Neutrophil (primary cell): Measurements from ENCODE around the gene ZNF20.

ENCODE experiments used
- H3K27ac ChIP-seq: fragments of 200-600 bp; sonication (generic); 2 replicates; pipeline ENCODE4 v1.5.1; 2016; ENCODE audit warnings: mild to moderate bottlenecking, moderate library complexity
- H3K27me3 ChIP-seq: fragments of 200-600 bp; sonication (generic); 2 replicates; pipeline ENCODE4 v1.6.0; 2016; ENCODE audit warnings: mild to moderate bottlenecking
- H3K36me3 ChIP-seq: fragments of 200-600 bp; sonication (generic); 2 replicates; pipeline ENCODE4 v1.5.1; 2017
- H3K4me1 ChIP-seq, 2 experiments: fragments of 200-600 bp in 1 of 2; sonication (generic) in 1 of 2; 1 replicate in 1 of 2; 2 replicates in 1 of 2; pipeline versions ENCODE4 v1.5.1 to v1.6.1; 2013 to 2016; ENCODE audit warnings: low read depth in 1 of 2, low read length in 1 of 2, mild to moderate bottlenecking in 1 of 2, moderate library complexity in 1 of 2; ENCODE audit not compliant: control insufficient read depth in 1 of 2, insufficient read depth in 1 of 2
- H3K4me3 ChIP-seq, 2 experiments: fragments of 200-600 bp in 1 of 2; sonication (generic) in 1 of 2; 1 replicate in 1 of 2; 2 replicates in 1 of 2; pipeline ENCODE4 v1.5.1; 2013 to 2016; ENCODE audit warnings: low read depth in 1 of 2, low read length in 1 of 2, mild to moderate bottlenecking in 1 of 2, moderate library complexity in 1 of 2
- H3K9me3 ChIP-seq: fragments of 200-600 bp; sonication (generic); 2 replicates; pipeline ENCODE4 v1.5.1; 2016
- TF ChIP-seq, protein P1 (sequence below): fragments of 200-600 bp; sonication (generic); IDR thresholded peaks from 2 replicates; pipeline ENCODE4 v1.5.1; 2016; ENCODE audit warnings: antibody characterized with exemption

Gene ZNF20

DNA sequence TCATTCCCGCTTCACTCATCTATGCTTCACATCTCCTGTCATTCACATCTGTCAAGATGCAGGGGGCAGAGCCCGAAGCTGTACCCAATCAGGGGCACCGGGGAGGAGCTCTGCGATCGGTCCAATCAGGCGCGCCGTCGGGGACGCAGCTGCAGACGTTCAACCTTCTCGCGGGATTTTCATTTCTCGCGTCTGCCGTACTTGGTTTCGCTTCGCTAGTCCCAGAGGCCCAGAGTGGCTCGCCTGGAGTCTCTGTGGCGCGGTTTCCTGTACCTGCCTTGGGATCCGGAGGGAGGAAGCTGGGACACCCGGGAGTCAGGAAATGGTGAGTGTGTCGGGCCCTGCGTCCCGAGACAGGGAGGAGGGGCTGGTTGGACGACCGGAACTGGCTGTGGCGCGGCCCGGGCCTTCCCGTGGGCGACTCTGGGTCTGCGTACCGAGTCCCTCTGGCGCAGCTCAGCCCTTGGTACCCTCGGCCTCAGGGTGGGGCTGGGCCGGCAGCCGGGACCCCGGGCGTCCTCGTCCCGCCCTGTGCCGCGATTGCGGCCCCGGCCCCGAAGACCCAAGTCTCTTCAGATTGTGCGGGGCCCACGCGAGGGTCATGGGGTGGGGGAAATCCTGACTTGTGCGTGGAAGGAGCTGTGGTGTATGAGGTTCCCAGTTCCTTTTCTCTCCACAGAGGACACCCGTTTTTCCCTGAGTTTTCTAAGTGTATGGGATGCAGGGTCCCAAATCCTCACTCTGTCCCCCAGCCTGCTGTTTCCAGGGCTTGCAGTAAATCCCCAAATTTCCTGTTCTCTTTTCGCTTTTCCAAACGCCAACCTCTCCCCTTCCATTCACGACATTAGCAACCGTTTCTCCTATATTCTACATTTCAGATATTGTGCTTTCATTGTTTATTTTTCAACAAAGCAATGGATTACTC, 23.0 kb upstream of the ZNF20 start, which contains the start of gene ZNF136:
ZNF136 (plus strand) TSS at position 215 of the 925 bp plus-strand sequence; CDS start at position 323, 108 bp downstream.
- TF ChIP-seq, protein P1, sequence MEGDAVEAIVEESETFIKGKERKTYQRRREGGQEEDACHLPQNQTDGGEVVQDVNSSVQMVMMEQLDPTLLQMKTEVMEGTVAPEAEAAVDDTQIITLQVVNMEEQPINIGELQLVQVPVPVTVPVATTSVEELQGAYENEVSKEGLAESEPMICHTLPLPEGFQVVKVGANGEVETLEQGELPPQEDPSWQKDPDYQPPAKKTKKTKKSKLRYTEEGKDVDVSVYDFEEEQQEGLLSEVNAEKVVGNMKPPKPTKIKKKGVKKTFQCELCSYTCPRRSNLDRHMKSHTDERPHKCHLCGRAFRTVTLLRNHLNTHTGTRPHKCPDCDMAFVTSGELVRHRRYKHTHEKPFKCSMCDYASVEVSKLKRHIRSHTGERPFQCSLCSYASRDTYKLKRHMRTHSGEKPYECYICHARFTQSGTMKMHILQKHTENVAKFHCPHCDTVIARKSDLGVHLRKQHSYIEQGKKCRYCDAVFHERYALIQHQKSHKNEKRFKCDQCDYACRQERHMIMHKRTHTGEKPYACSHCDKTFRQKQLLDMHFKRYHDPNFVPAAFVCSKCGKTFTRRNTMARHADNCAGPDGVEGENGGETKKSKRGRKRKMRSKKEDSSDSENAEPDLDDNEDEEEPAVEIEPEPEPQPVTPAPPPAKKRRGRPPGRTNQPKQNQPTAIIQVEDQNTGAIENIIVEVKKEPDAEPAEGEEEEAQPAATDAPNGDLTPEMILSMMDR = peak; percentile 25
- H3K4me1 ChIP-seq = peaks cover 13 to 19% of the 10 kb centered on the region in 2 experiments
- H3K27ac ChIP-seq = peak within 1 kb of the TSS; percentile 87
- H3K9me3 ChIP-seq = no peaks in the 10 kb centered on the region
- H3K4me3 ChIP-seq = peak within 1 kb of the TSS; percentile 63 to 88
- H3K36me3 ChIP-seq = peaks cover 8% of the 10 kb centered on the region
- H3K27me3 ChIP-seq = no peaks in the 10 kb centered on the region

DNA sequence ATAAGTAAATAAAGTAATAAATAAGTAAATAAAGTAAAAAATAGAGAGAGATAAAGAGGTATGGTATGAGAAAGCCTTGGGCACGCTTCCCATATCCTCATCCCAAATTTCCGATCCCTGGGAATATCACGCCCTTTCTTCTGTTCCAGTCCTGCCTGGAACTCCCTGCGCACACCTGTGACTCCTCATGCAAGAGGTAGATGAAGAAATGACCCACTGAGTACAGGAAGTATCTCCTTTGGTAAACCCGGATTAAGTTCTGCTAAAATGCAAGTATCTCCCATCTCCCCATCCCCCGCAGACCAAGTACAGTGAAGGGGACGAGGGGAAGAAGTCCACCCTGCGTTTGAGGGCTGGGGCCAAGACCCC, 22.3 kb upstream of the ZNF20 start:
- Histone ChIP-seq H3K9me3 (no peaks in the 10 kb centered on the region), H3K27ac (peak overlapping the region; percentile 87)

DNA sequence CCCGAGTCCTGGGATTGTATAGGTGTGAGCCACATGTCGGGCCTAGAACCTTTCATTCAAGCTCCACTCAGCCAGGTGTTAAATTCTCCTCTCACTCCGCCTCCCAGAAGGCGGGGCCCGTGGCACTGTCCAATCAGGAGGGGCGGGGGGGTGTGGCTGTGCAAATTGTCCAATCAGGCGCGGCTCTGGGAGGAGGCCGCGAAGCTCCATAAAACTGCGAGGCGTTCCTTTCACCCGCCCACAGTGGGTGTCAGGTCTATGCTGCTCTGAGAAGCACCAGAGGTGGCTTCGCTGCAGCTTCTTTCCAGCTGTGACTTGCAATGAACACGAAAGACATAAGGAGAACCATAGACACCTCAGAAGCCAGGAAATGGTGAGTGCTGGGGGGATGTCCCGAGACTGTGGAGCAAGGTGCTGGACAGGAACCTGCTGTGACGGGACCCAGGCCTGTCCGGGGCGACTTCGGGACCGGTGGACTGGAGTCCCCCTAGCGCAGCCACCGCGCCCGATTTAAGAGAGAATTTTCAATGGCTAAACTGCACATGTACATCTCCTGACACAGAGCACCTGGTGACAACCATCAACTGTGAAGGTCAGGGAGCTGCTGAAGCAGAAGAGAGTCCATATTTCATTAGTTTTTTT, 19.7 kb upstream of the ZNF20 start:
- TF ChIP-seq, protein P1 = no peak
- no peak overlapping the region for H3K4me3 ChIP-seq
- peaks cover 30 to 35% of the 10 kb centered on the region in 2 experiments for H3K4me1 ChIP-seq
- H3K27ac ChIP-seq = no peak overlapping the region
- H3K27me3 ChIP-seq = peaks cover 22% of the 10 kb centered on the region
- peaks cover 5% of the 10 kb centered on the region for H3K36me3 ChIP-seq
- H3K9me3 ChIP-seq = no peaks in the 10 kb centered on the region

More for the DNA sequence above, 22.3 kb upstream of the ZNF20 start:
- Histone ChIP-seq H3K4me3 (peak overlapping the region; percentile 63 to 88), H3K27me3 (no peaks in the 10 kb centered on the region), H3K4me1 (peaks cover 13 to 19% of the 10 kb centered on the region in 2 experiments), H3K36me3 (peaks cover 8% of the 10 kb centered on the region)
- TF ChIP-seq, protein P1 = no peak

DNA sequence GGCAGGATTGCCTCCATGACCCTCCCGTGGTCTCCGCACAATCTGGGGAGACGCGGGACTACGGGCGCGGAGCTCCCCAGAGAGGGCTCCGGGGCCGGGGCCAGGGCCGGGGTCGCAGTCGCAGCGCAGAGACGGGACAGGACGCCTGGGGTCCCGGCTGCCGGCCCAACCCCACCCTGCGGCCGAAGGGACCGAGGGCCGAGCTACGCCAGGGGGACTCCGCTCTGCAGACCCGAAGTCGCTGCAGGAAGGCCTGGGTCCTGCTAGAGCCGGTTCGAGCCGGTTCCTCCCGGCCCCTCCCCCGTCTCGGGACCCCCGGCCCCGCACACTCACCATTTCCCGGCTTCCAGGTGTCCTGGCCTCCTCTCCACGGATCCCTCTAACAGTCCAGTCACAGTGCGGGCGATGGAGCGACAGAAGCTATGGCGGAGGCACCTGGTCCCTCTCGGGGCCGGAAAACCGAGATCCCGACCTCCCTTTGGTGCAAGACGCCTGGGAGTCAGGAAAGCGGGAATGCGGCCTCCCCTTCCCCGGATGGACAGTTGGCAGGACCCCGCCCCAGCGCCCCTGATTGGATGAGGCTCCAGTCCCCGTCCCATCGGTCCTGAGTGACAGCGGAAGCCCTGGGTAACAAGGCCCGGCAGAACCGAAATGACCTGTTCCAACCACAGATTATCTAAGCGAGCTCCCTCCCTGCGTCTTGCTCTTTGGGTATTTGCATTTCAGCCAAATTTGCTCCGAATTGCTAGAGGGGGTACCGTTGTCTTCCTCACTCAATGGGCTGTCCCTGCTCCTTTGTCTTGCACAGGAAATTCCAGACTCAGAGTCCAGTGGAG, 16.3 kb upstream of the ZNF20 start, which contains the start of gene ZNF625:
ZNF625 (minus strand) TSS at position 512 of the 836 bp plus-strand sequence; CDS start at position 336, 176 bp downstream.
- Histone ChIP-seq H3K9me3 (no peaks in the 10 kb centered on the region), H3K27me3 (peaks cover 25% of the 10 kb centered on the region), H3K4me1 (peaks cover 17% of the 10 kb centered on the region in 2 experiments), H3K4me3 (peak within 1 kb of the TSS; percentile 35 to 59), H3K36me3 (no peaks in the 10 kb centered on the region), H3K27ac (no peak within 1 kb of the TSS)
- TF ChIP-seq, protein P1 = no peak

DNA sequence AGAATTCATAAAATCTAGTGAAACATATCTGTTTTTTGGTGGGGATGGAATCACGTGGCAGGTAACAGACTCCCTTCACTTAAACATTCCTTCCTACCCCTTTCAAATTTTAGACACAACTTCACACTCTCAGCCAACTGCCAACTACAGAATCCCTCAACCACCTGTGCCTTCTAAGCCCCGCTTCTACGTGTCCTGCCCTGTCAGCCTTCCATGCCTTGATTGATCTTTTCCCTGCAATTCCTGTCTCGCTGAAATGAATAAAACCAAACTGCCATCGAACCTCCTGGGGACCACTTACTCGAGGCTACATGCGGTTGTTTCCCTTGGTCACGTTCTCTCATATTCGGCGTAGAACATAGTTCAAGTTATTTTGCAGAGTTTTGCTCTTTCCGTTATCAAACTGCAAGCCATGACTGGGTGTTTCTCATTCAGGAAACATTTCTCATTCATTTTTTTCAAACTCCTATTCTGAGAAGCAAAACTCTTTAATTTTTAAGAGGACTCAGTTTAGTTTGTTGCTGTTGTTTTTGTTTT, 15.2 kb upstream of the ZNF20 start:
- Histone ChIP-seq H3K4me1 (peaks cover 17% of the 10 kb centered on the region in 2 experiments), H3K36me3 (no peaks in the 10 kb centered on the region), H3K4me3 (peak overlapping the region in 1 of 2 experiments; percentile 59), H3K27ac (no peak overlapping the region), H3K9me3 (no peaks in the 10 kb centered on the region), H3K27me3 (peaks cover 25% of the 10 kb centered on the region)
- TF ChIP-seq, protein P1 = no peak
